Inflammatory macrophage (primary cell): Measurements from ENCODE around the gene STUM.

Experiments used
- DNase-seq, 2 donors: peaks; one replicate each; pipeline ENCODE4 v3.0.0-alpha.2; 2020 to 2022

STUM gene

GRCh38 chr1:226641671-226642231, 93.2 kb downstream of the STUM start:
- no peak for DNase-seq

- DNase-seq, result no peak
Observed at GRCh38 chr1:226642421-226642820, 93.9 kb downstream of the STUM start.

DNA sequence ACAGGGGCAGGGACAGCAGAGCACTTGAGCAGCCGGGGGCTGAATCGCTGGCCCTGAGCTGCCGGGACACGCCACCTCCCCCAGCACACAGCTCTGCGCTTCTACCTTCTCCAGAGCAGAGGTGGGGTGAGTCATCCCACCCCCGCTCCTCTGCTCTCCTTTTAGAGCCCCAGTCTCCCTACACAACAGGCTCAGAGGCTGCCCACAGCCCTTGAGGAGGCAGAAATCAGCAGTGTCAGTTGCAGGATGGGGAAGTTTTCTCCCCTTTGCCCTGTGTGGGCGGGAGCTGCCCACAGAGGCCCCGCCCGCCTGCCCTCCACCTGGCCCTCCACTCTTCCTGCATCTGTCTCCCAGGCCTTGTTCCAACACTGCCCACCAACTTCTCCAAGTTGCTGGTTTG, 94.6 kb downstream of the STUM start:
- peak; percentile 88 to 97 for DNase-seq

DNA sequence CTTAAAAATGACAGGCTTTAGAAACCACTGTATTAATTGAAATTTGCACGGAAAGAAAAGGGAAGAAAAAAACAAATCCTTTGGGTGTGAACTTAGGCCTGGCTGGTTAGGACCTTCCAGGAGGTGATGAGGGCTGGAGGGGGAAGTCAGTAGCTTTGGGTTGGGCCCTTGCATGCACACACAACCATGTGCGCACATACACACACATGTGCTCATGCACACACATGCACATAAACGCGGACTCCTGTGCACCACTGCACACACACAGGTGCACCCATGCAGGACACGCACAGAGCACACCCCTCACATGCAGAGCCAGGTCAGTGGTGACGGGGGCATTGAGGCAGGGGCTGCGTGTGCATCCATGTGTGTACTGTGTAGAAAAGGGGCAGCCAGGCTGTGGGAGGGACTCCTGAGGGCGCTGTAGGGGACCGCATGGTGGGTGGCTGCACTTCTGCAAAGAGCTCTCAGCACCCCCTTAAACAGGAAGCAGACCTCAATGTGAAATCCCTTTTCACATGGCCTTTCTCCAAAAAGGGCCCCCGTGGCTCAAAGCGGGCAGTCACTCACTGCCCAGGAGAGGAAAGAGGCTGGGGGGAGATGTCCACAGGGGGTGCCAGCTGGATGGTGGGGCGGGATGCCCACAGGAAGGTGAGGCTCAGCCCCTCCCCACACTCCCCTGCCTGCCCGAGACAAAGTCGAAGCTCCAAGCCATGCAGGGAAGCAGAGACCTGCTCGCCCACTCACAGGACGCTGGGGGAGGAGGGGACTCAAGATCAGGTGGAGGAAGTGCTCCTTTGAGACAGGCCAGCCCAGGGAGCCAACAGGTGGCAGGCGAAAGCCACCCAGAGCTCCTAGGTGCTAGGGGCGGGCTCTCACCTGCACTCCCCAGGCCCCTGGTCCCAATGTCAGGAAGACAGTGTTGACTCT, 95.3 kb downstream of the STUM start:
- peak; percentile 80 to 94 for DNase-seq

DNA sequence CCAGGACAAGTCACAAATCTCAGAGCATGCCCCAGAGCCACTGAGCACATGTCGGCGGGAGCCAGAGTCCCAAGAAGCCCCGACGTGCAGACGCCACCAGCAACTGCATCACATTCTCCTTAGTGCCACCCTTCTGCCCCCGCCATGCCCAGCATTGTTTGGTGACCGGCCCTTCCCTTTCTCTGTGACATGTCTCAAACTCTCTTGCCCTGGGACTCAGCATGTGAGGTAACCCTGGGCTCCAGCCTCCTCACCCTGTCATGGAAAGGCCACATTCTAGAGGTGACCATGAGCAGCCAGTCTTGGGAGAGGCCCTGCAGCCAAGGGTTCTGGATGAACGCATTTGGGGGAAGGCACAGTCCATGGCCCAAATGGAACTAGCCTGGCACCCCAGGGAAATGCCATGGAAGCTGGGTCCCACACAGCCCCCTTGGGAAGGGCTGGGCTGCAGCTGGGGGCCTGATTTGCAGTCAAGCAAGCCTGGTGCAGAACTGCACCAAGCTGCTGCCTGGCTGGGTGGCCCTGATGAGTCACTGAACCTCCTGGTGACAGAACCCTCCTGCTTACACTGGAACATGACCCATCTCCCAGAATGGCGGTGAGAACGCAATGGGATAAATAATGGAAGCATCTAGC, 96.1 kb downstream of the STUM start:
- peak in 1 of 2 donors; percentile 54 for DNase-seq

- no peak for DNase-seq
Observed at GRCh38 chr1:226645279-226645976, 96.9 kb downstream of the STUM start.

- no peak for DNase-seq
Observed at GRCh38 chr1:226646026-226646869, 97.7 kb downstream of the STUM start.

GRCh38 chr1:226646870-226647449, 98.4 kb downstream of the STUM start:
- no peak for DNase-seq

GRCh38 chr1:226647719-226648118, 99.2 kb downstream of the STUM start:
- DNase-seq, result no peak

DNA sequence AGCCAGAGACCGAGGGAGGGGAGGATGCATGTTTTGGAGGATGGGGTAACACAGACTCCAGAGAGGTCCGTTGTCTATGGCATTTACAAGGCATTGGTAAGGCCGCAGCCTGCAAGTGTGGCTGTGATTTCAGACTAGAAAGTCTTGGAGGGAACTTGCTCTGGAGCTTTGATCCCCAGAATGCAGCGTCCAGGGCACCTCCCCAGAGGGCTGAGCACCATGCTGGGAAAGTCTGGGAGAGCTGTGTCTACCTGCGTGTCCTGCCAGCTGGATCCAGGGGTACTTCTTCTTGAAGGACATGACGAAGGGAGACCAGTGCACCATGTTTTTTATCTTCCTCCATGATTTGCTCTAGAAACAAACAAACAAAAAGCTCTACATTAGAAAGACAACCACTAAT, 99.9 kb downstream of the STUM start:
- DNase-seq, result no peak

- DNase-seq, result no peak
Observed at GRCh38 chr1:226649244-226649643, 100.7 kb downstream of the STUM start.

GRCh38 chr1:226649780-226650179, 101.2 kb downstream of the STUM start:
- DNase-seq, result no peak

GRCh38 chr1:226650236-226650841, 101.8 kb downstream of the STUM start:
- no peak for DNase-seq

GRCh38 chr1:226651041-226651731, 102.6 kb downstream of the STUM start:
- DNase-seq, result no peak

- DNase-seq, result no peak
Observed at GRCh38 chr1:226651732-226652105, 103.2 kb downstream of the STUM start.

DNA sequence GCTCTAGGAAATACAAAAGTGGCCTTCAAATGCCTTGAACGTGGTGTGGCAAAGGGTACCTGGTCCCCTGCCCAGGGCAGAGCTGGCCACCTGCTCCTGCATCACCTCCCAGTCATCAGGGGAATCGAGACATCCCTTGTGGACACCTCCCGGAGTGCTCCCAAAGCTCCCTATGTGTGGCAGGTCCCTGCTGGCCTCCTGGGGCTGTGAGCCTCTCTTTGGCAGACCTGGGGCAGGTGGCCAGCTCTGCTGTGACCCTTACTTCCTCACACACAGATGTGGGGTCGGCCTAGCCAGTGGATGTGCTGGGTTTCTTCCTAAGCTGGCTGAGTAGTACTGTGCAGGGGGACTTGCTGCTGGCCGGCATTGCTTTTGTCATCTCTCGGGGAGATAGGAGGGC, 104.0 kb downstream of the STUM start:
- DNase-seq, result no peak

- no peak for DNase-seq
Observed at GRCh38 chr1:226653311-226653921, 104.9 kb downstream of the STUM start.

DNA sequence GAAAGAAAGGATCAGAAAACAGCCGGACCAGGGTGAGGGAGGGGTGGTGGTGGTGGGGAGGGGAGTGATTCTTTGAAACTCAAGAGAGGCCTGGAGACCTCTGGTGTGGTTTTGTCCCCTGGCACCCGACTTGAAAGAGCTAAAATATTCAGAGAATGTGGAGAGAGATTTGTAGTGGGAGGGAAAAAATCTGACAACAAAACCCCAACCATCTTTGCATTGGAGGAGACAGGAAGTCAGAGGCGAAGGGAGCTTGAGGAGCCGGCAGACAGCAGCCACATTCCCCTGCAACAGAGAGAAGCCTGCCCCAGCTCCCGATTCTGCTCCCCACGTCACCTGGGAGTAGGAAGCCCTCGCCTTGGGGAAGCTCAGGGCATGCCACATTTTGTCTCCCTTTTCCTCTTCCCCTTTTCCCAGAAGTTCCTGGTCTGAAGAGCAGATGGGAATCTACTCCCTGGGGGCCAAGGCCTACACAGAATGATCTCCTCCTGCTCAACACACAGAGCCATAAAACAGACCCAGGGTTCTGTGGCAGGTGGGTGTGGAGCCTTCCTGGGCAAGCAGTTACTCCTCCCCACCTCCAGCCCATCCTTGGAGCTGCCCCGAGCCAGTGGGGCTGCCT, 105.6 kb downstream of the STUM start:
- DNase-seq, result no peak

DNA sequence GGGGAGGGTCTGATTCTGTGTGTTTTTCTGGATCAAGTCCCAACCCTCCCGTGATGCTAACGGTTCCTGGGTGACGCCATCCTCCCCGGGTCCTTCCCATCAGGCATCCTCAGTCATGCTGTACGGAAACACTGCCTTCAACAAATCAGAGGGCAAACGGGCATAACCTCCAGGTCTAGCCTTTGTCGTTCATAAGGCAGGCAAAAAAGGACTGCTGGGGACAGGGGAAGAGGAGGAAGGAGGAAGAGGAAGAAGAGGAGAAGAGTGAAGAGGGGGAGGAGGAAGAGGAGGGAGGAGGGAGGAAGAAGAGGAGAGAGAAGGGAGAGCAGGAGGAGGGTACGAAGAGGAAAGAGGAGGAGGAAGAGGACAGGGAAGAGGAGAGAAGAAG, 106.1 kb downstream of the STUM start:
- DNase-seq, result no peak
